ENCODE data around the gene CENPH. TPM values are rescaled to one million over a fixed set of nuclear protein-coding genes. Genes with fewer than 3 reads are reported as not detected.

The CENPH gene
- total and polyA plus RNA-seq, 4 donors: 0.33 to 14.6 (median 0.77) TPM

- Histone ChIP-seq H3K4me3 (ENCODE audit: low read depth in 1 of 3, low read length in 3 of 3) (no peak overlapping the region), H3K9me3 (ENCODE audit: control insufficient read depth in 4 of 4, low read length in 3 of 4) (no peaks in the 10 kb centered on the region), H3K9ac (ENCODE audit: low read depth in 1 of 2, low read length in 2 of 2) (no peak overlapping the region), H3K27ac (ENCODE audit: low read depth in 1 of 2, low read length in 2 of 2) (peak overlapping the region in 1 of 2 donors; percentile 12), H3K27me3 (ENCODE audit: control insufficient read depth in 4 of 4, insufficient read depth in 4 of 4, low read length in 3 of 4) (no peaks in the 10 kb centered on the region), H3K4me1 (ENCODE audit: control insufficient read depth in 4 of 4, insufficient read depth in 4 of 4, low read length in 3 of 4) (peaks cover 2 to 21% (median 16%) of the 10 kb centered on the region in 4 donors), H3K36me3 (ENCODE audit: control insufficient read depth in 4 of 4, insufficient read depth in 3 of 4, low read depth in 1 of 4, low read length in 3 of 4) (peaks cover 0 to 11% (median 6%) of the 10 kb centered on the region in 4 donors)
- TF ChIP-seq NR2F2 (IDR thresholded peaks at IDR 0.05) (no peak), FOXA2 (IDR thresholded peaks at IDR 0.05) (peak; percentile 8)
- WGBS: 57% methylated on average over 2 of the region's 2 CpGs
- no peak for DNase-seq (ENCODE audit: low spot score)
These were observed 40.8 kb downstream of the CENPH start for GRCh38 chr5:69230181-69230580.

DNA sequence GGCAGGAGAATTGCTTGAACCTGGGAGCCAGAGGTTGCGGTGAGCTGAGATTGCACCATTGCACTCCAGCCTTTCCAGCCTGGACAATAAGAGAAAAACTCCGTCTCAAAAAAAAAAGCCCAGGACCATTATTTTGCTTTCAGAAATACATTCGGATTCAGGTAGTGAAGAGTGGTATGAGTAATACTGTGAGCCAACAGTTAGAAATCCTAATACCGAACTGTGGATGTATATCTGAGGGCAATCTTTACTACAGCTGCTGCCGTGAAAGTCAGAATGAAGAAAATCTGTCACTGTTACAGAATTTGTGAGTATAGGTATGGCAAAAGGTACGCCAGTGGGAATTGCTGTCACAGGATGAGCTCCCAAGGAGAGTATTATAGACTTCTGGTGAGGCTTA, 41.9 kb downstream of the CENPH start:
- Histone ChIP-seq H3K9ac (ENCODE audit: low read depth in 1 of 2, low read length in 2 of 2) (no peak overlapping the region), H3K4me1 (ENCODE audit: control insufficient read depth in 4 of 4, insufficient read depth in 4 of 4, low read length in 3 of 4) (peaks cover 5 to 28% (median 23%) of the 10 kb centered on the region in 4 donors), H3K27me3 (ENCODE audit: control insufficient read depth in 4 of 4, insufficient read depth in 4 of 4, low read length in 3 of 4) (no peaks in the 10 kb centered on the region), H3K27ac (ENCODE audit: low read depth in 1 of 2, low read length in 2 of 2) (no peak overlapping the region), H3K36me3 (ENCODE audit: control insufficient read depth in 4 of 4, insufficient read depth in 3 of 4, low read depth in 1 of 4, low read length in 3 of 4) (peaks cover 0 to 11% (median 6%) of the 10 kb centered on the region in 4 donors), H3K4me3 (ENCODE audit: low read depth in 1 of 3, low read length in 3 of 3) (no peak overlapping the region), H3K9me3 (ENCODE audit: control insufficient read depth in 4 of 4, low read length in 3 of 4) (no peaks in the 10 kb centered on the region)
- 97% methylated on average over 6 of the region's 6 CpGs for WGBS
- no peak for TF ChIP-seq HNF4G (IDR thresholded peaks at IDR 0.05)
- TF ChIP-seq, protein P1, sequence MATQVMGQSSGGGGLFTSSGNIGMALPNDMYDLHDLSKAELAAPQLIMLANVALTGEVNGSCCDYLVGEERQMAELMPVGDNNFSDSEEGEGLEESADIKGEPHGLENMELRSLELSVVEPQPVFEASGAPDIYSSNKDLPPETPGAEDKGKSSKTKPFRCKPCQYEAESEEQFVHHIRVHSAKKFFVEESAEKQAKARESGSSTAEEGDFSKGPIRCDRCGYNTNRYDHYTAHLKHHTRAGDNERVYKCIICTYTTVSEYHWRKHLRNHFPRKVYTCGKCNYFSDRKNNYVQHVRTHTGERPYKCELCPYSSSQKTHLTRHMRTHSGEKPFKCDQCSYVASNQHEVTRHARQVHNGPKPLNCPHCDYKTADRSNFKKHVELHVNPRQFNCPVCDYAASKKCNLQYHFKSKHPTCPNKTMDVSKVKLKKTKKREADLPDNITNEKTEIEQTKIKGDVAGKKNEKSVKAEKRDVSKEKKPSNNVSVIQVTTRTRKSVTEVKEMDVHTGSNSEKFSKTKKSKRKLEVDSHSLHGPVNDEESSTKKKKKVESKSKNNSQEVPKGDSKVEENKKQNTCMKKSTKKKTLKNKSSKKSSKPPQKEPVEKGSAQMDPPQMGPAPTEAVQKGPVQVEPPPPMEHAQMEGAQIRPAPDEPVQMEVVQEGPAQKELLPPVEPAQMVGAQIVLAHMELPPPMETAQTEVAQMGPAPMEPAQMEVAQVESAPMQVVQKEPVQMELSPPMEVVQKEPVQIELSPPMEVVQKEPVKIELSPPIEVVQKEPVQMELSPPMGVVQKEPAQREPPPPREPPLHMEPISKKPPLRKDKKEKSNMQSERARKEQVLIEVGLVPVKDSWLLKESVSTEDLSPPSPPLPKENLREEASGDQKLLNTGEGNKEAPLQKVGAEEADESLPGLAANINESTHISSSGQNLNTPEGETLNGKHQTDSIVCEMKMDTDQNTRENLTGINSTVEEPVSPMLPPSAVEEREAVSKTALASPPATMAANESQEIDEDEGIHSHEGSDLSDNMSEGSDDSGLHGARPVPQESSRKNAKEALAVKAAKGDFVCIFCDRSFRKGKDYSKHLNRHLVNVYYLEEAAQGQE (IDR thresholded peaks at IDR 0.05): no peak
- no peak for TF ChIP-seq ZBTB33 (IDR thresholded peaks at IDR 0.05)
- no peak for TF ChIP-seq JUND (IDR thresholded peaks at IDR 0.05)
- no peak for TF ChIP-seq RAD21 (IDR thresholded peaks at IDR 0.05)
- no peak for TF ChIP-seq EGR1 (IDR thresholded peaks at IDR 0.05; ENCODE audit: low read depth in 2 of 2)
- no peak for TF ChIP-seq SP1 (IDR thresholded peaks at IDR 0.05)
- TF ChIP-seq HNF4A (conservative IDR thresholded peaks at IDR 0.05): no peak
- no peak for TF ChIP-seq RXRA (IDR thresholded peaks at IDR 0.05)
- no peak for TF ChIP-seq TAF1 (conservative IDR thresholded peaks at IDR 0.05)
- TF ChIP-seq YY1 (IDR thresholded peaks at IDR 0.05): no peak
- TF ChIP-seq, protein P2, sequence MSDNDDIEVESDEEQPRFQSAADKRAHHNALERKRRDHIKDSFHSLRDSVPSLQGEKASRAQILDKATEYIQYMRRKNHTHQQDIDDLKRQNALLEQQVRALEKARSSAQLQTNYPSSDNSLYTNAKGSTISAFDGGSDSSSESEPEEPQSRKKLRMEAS (IDR thresholded peaks at IDR 0.05): no peak
- TF ChIP-seq FOXA2 (IDR thresholded peaks at IDR 0.05): no peak
- TF ChIP-seq, protein P3, sequence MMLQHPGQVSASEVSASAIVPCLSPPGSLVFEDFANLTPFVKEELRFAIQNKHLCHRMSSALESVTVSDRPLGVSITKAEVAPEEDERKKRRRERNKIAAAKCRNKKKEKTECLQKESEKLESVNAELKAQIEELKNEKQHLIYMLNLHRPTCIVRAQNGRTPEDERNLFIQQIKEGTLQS (IDR thresholded peaks at IDR 0.05): no peak
- no peak for DNase-seq (ENCODE audit: low spot score)

Data from liver (tissue), 9 donors.